ENCODE measurements around the gene ARHGAP15.
A peak's percentile ranks its signal among the peaks of the same experiment; 100 is the strongest.

The ARHGAP15 gene

GRCh38 chr2:143263066-143263625, 133.9 kb downstream of the ARHGAP15 start:
- DNase-seq (ENCODE audit: low spot score), result peak; percentile 49

DNA sequence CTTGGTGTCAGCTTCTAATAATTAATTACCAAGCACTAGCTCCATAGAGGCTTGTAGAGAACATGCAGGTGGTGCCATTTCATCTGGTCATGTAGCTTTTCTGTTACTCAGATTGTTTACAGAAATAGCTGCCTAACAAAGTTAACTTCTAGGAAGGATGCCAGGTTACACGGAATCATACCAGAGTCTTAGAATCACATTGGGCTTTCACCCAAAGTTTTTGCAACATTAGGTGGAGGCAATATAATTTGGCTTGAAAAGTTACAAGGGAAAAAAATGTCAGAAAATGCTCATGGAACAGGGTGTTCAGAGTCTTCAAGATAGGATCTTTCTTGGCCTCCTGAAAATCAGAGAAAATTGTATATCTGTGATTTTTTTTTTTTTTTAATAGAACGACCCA, 135.6 kb downstream of the ARHGAP15 start:
- no peak for DNase-seq (ENCODE audit: low spot score)

DNA sequence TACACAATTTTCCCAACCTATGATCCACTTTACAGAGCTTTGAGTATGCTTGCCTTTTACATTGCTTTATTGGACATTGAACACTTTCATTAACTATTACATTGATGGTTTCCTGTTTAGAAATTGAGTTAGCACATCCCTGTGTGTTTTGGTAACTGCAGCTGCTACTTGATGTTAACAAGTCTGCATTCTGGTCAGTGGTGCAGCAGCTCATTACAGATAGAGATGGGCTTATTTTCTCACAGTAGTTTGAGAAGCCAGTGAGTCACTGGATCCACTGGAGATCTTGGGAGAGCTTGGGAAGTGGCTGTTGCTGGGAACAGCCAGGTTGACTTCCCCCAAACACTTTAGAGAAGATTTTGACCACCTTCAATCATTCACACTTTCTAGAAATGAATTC, 150.5 kb downstream of the ARHGAP15 start:
- DNase-seq (ENCODE audit: low spot score), result no peak

GRCh38 chr2:143280097-143280757, 151.0 kb downstream of the ARHGAP15 start:
- DNase-seq (ENCODE audit: low spot score), result no peak

DNA sequence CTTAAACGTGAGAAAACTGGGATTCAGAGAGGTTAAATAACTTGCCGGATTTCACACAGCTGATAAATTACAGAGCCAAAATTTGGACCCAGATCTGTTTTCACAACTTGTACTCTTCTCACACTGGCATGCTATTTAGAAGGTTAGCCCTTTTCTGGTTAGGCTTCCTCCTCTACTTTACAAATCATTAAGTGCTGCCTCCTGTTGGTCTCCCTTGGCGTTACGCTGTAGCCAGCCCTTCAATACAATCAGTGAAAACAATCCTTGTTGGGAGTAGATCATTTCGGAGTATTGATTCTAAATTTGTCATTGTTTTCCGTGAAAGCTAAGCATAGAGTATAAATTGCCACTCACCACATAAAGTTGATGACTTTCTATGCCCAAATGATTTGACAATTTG, 153.5 kb downstream of the ARHGAP15 start:
- peak; percentile 35 for DNase-seq (ENCODE audit: low spot score)

- peak; percentile 53 for DNase-seq (ENCODE audit: low spot score)
These were observed 155.0 kb downstream of the ARHGAP15 start for GRCh38 chr2:143284087-143284675.

DNA sequence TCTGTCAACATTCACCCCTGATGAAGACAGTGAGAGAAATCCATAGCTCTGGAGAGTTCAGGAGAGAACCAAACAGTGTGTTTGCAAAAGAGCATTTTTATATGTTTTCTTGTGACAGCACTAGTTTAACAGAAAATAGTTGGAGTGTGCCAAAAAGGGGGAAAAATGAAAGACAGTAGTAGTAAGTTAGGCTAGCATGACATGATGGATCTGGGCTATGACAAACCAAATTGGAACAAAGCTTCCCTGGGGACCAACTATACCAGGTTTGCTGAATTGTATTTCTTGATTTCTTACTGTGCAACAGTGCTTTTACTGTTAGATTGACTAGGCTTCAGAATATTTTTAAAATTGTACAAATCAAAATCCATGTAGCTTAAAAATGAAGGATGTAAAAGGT, 159.8 kb downstream of the ARHGAP15 start:
- DNase-seq (ENCODE audit: low spot score), result no peak

DNA sequence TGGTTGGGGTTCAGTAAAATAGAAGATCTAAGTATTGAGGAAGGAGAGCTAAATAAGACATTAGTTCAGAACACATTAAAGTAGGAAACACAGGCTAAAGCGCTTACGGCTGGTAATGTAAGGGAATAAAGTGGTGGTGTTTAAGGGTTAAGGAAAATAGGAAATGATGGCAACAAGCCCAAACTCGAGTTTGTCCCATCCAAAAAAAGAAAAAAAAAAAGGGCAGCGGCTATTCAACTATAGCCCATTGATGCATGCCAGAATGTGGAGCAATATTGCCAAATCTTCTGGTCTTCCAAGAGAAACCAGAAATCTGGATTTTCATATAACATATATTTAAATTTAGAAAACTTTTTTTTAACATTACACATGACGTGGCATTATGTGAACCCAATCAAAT, 161.0 kb downstream of the ARHGAP15 start:
- DNase-seq (ENCODE audit: low spot score), result no peak

DNA sequence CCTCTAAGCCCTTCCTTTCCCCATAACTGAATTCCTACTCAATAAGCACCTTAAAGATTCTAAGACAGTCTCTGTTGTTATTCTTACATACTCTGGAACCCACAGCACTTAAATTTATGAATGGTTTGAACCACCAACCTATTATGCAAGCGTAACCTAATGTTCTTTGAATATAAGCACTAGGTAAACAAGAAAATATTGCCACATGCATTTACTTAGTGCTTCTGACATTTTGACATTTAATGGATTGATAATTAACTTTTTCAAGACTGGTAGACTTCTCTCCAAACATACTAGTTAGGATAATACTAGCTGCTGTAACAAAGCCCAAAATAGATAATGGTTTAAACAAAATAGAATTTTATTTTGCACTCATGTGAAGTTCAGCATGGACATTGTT, 164.8 kb downstream of the ARHGAP15 start:
- DNase-seq (ENCODE audit: low spot score), result no peak

- no peak for DNase-seq (ENCODE audit: low spot score)
These were observed 166.9 kb downstream of the ARHGAP15 start for GRCh38 chr2:143296089-143296488.

DNA sequence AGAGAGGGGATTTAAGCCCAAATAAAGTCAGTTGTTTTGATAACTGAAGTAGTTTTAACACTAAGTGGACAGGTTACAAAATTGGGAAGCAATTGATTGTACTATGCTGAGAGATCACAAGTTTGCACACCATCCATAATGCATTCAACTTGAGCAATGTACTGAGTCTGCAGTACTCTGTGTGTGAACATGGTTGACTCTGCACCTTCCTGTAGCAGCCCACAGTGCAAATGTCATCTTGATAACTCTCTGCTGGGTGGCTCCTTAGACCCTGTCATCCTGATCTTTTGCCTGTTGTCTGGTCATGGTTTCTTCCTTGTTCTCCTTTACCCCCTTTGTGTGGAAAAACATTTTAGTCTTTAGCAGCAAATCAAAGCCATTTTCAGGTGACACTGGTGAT, 168.0 kb downstream of the ARHGAP15 start:
- DNase-seq (ENCODE audit: low spot score), result no peak

GRCh38 chr2:143300536-143300935, 171.3 kb downstream of the ARHGAP15 start:
- no peak for DNase-seq (ENCODE audit: low spot score)

DNA sequence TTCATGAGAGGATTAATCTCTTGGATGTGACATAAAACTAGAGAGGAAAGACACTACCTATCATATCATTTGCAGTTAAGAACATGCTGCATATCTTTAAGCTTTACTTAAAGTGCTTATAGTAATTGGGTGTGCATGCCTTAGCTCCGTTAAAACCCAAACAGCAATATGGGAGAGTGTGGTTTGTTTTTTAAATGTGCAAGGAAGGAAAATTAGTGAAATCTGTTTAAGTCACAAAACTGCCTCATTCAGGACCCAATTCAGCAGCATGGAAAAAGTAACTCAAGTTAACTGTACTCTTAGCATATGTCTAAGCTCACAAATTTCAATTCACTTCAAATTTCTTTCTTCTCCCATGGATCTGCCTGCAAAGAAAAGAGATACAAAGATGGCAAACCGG, 182.2 kb downstream of the ARHGAP15 start:
- DNase-seq (ENCODE audit: low spot score), result no peak

DNA sequence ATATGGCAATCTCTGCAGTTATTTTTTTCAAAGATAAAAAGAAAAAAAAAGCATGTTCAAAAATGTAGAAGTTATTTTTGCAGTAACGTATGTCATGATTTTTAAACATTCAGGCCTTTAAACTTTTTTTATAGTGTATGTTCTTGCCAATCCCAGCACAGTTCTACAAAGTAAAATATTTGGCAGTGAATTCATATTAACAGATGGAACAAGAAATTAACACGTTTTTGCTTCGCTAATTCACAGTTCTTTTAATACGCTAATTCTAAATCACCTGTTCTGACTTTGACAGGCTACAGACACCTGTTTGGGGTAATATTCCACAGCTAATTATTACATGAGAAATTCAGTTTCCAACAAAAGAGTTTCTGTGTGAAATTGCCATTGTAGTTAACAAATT, 183.2 kb downstream of the ARHGAP15 start:
- no peak for DNase-seq (ENCODE audit: low spot score)

GRCh38 chr2:143313861-143314260, 184.6 kb downstream of the ARHGAP15 start:
- DNase-seq (ENCODE audit: low spot score), result no peak

DNA sequence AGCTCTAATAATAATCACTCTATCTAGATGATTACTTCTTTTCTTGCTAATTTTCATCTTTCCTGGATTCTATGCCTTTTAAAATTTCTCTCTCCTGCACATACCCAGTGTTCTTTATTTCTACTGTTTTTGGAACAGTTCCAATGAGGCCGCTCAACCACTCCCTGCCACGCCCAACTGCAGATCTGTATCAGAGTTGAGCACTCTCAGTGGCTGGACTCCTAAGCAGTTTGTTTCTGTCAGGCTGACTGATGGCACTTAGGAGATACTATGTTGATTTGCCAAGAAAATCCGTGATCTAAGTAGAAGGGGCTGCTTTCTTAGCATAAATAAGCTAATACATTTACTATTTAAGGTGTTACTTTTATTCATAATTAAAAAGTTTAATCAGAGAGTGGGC, 192.8 kb downstream of the ARHGAP15 start:
- no peak for DNase-seq (ENCODE audit: low spot score)

- no peak for DNase-seq (ENCODE audit: low spot score)
These were observed 200.1 kb downstream of the ARHGAP15 start for GRCh38 chr2:143329288-143329687.

DNA sequence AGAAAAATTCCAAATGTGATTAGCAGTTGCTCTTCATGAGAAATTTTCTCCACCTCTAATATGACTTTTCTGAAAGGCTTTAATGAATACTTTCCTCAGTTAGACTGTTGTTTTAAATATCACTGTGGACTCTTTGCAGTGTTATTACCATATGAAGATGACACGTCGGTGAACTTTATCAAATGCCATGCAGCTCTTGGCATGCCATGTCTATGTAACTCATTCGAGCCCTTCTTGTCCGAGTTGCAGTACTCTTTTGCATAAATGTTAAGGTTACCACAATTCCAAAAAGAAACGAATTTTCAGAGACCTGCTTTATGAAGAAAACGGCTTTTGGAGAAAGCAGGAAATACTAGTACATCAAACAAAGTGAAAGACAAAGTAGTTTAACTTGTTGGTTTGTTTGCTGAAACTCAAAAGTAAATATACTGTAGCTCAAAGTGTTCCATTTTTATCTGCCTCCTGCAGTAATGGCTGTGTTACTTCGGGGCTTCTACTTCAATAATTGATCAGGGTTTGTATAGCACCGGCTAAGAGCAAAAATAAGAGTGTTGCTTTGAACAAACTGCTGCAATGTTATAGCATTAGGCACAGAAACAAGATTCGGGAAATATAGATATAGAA, 204.1 kb downstream of the ARHGAP15 start:
- DNase-seq (ENCODE audit: low spot score), result no peak

GRCh38 chr2:143333847-143334246, 204.6 kb downstream of the ARHGAP15 start:
- DNase-seq (ENCODE audit: low spot score), result no peak

DNA sequence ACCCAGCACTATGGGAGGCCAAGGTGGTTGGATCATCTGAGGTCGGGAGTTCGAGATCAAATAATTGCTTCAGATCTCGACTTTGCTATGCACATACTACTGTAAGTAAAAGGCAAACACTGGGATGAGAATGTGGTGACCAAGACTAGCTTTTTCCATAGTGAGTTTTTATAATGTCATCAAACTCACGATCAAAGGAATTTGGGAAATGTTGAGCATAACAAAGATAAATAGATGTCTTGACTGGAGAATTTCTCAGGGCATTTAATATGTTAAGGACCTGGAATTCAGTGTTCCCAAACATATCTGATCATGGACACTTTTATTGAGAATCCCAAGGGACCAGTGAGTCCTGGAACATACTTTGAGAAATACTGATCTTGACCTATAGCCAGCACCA, 205.6 kb downstream of the ARHGAP15 start:
- DNase-seq (ENCODE audit: low spot score), result no peak

DNA sequence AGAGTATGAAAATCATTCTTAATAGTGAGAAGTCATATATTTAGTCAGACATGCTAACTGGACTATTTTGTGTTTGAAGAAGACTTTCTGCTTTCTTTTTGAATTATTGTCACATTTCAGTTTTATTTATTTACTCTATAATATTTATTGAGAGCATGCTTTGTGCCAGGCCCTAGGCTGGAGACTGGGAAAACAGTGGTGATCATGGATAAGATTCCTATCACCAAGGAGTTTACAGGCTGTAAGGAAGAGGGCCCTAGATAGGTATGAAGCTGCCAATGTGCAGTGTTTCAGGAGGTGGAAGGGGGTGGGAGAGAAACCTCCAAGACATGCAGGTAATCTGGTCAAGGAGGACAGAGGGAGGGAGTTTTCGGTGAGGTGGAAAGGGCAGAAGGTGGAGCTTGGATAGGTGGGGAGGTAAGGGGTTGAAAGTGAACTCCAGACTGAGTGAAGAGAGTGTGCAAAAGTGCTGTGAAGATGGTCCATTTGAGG, 207.5 kb downstream of the ARHGAP15 start:
- no peak for DNase-seq (ENCODE audit: low spot score)

GRCh38 chr2:143341478-143341877, 212.3 kb downstream of the ARHGAP15 start:
- DNase-seq (ENCODE audit: low spot score), result no peak

DNA sequence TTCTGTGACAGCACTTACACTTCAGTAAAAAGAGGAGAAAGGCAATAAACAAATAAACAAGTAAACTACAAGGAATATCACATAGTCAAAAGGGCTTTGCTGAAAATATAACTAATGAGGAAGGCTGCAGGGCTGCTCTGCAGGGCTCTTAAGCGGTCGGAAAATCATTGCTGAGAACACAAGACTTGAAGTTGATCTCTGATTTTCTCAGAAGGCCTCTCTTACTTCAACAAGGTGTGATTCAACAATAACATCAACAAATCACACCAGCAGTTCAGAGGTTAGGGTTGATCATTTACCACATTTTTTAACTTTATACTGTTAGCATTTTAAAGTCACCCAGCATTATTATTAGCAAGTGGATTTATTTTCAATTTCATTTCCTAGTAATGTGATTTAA, 215.6 kb downstream of the ARHGAP15 start:
- no peak for DNase-seq (ENCODE audit: low spot score)

Data from CD4-positive, alpha-beta T cell treated with Interleukin-15 for 4 hours (primary cell).